ENCODE results near the gene PLD5.

DNA sequence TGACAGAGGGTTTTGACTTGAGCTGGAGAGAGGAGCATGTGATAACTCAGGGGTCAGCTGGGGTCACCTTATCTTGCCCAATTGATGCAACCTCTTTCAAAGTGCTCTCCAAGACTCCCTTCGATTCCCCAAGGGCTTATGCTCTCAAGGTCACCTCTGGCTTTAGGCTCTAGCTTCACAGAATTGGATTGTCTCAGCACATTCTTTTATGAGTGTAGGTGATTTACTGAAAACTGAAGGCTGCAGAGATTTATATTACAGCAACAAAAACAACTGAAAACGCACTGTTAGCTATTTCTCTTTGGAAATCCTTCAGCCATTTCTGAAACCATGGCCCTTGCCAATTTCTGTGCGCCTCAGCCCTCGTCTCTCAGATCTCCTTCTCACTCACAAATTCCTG is 491.1 kb downstream of the PLD5 start:
- TF ChIP-seq, protein P1, sequence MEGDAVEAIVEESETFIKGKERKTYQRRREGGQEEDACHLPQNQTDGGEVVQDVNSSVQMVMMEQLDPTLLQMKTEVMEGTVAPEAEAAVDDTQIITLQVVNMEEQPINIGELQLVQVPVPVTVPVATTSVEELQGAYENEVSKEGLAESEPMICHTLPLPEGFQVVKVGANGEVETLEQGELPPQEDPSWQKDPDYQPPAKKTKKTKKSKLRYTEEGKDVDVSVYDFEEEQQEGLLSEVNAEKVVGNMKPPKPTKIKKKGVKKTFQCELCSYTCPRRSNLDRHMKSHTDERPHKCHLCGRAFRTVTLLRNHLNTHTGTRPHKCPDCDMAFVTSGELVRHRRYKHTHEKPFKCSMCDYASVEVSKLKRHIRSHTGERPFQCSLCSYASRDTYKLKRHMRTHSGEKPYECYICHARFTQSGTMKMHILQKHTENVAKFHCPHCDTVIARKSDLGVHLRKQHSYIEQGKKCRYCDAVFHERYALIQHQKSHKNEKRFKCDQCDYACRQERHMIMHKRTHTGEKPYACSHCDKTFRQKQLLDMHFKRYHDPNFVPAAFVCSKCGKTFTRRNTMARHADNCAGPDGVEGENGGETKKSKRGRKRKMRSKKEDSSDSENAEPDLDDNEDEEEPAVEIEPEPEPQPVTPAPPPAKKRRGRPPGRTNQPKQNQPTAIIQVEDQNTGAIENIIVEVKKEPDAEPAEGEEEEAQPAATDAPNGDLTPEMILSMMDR (IDR thresholded peaks at IDR 0.05) = no peak
- TF ChIP-seq TCF7L2 (IDR thresholded peaks at IDR 0.05; ENCODE audit: low read depth, low read length) (no peak), SIN3A (IDR thresholded peaks at IDR 0.05; ENCODE audit: borderline replicate concordance, insufficient read depth, low read depth, low read length) (no peak)

Data from Panc1 (cell line).